ENCODE data around the gene MED25. TPM values are rescaled to one million over a fixed set of nuclear protein-coding genes. Genes with fewer than 3 reads are reported as not detected.

Gene MED25
- total RNA-seq, 2 donors from 2014 or later, result 89.1 to 90.0 TPM

DNA sequence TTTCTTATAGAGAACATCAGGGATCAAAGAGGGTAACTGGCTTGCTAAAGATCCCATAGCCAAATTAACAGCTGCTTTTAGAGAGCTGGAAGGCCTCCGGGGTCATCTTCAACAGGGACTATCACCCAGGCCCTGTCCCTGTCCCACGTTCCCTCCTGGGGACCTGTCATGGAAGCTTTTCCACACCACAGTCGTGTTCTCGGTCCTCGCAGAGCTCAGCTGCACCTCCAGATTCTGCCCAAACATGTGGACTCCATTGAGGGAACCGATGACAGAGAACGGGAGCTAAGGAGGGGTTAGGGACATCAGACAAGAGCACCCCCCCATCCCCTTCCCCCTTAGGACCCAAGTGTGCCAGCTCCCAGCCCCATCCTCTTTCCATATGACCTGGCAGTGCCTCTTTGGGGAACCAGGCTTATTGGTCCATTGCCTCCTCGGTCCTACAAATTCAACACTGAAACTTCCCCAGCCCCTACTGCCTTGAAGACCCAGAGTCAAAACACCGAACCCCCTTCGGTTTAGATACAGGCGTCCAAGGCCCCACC is 5.6 kb upstream of the MED25 start:
- peaks cover 3% of the 10 kb centered on the region for H3K36me3 Mint-ChIP-seq (ENCODE audit: low read depth)
- H3K4me1 ChIP-seq (ENCODE audit: control insufficient read depth, insufficient read depth, low read length), result no peaks in the 10 kb centered on the region
- peaks cover 8% of the 10 kb centered on the region for H3K4me1 Mint-ChIP-seq
- peak overlapping the region; percentile 89 for H3K4me3 ChIP-seq (ENCODE audit: low read length)
- H3K27me3 ChIP-seq (ENCODE audit: control insufficient read depth, insufficient read depth, low read length, poor library complexity, severe bottlenecking), result no peaks in the 10 kb centered on the region
- peak overlapping the region; percentile 95 for H3K27ac ChIP-seq (ENCODE audit: low read depth, low read length)
- peak overlapping the region; percentile 100 for H3K27ac Mint-ChIP-seq
- H3K36me3 ChIP-seq (ENCODE audit: control insufficient read depth, insufficient read depth, low read length), result peaks cover 7% of the 10 kb centered on the region
- DNase-seq, result no peak
- H3K9me3 ChIP-seq (ENCODE audit: control insufficient read depth, low read length), result no peaks in the 10 kb centered on the region
- TF ChIP-seq, protein P1, sequence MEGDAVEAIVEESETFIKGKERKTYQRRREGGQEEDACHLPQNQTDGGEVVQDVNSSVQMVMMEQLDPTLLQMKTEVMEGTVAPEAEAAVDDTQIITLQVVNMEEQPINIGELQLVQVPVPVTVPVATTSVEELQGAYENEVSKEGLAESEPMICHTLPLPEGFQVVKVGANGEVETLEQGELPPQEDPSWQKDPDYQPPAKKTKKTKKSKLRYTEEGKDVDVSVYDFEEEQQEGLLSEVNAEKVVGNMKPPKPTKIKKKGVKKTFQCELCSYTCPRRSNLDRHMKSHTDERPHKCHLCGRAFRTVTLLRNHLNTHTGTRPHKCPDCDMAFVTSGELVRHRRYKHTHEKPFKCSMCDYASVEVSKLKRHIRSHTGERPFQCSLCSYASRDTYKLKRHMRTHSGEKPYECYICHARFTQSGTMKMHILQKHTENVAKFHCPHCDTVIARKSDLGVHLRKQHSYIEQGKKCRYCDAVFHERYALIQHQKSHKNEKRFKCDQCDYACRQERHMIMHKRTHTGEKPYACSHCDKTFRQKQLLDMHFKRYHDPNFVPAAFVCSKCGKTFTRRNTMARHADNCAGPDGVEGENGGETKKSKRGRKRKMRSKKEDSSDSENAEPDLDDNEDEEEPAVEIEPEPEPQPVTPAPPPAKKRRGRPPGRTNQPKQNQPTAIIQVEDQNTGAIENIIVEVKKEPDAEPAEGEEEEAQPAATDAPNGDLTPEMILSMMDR (conservative IDR thresholded peaks at IDR 0.05), result no peak
- peaks cover 1% of the 10 kb centered on the region for H3K27me3 Mint-ChIP-seq (ENCODE audit: insufficient read depth)
- H3K9me3 Mint-ChIP-seq, result no peaks in the 10 kb centered on the region
- 57 to 60% methylated on average over 6 to 11 of the region's 11 CpGs for WGBS, 2 experiments (ENCODE audit: insufficient coverage in 1 of 2, insufficient read length in 1 of 2)
- peak overlapping the region; percentile 94 for H3K9ac ChIP-seq (ENCODE audit: extremely low read depth, low read length, poor library complexity, severe bottlenecking)
- peak overlapping the region; percentile 84 for H3K4me3 Mint-ChIP-seq

DNA sequence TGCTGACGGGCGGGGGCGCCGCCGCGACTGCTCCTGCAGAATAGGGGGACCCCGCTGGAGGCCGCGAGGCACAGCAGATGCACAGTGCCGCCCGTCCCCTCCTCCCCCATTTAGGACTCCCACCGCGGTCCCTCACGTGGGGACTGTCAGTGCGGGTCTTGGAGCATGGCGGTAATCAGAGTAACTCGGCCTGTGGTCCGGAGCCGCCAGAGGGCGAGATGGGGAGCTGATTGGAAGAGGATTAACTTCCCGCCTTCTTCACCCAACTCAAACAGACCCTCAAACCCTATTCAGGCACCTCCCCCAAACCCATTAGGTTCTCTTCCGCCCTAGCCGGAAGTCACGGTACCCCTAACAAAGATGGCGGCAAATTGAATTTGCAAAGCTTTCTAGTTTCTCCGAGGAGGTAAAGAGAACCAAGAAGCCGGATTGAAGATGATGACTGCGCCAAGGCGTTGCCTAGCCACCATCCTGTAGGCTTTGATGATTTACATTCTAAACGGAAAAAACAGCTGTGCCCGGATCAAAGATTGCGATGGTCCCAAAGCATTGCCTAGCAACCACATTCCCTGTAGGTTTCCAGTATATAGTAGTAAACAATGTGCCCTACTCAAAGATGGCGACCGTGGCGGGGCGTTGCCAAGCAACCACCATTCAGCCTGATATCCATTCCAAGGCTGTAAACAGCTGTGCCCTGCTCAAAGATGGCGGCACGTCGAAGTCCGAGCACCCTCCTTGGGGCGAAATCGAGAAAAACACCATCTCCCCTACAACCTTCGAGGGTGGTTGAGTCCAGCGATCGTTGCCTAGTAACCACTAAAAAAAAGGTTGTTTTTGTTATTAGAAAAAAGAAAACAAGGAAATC is 4.9 kb upstream of the MED25 start, which contains the start of gene FUZ:
FUZ (minus strand) TSS at position 296 of the 865 bp plus-strand sequence; CDS start at position 110, 186 bp downstream.
- Mint-ChIP-seq H3K27me3 (ENCODE audit: insufficient read depth) (peaks cover 1% of the 10 kb centered on the region), H3K4me3 (peak within 1 kb of the TSS; percentile 84), H3K36me3 (ENCODE audit: low read depth) (peaks cover 3% of the 10 kb centered on the region), H3K9me3 (no peaks in the 10 kb centered on the region), H3K27ac (peak within 1 kb of the TSS; percentile 100), H3K4me1 (peaks cover 8% of the 10 kb centered on the region)
- Histone ChIP-seq H3K27ac (ENCODE audit: low read depth, low read length) (peak within 1 kb of the TSS; percentile 95), H3K4me3 (ENCODE audit: low read length) (peak within 1 kb of the TSS; percentile 89), H3K9me3 (ENCODE audit: control insufficient read depth, low read length) (no peaks in the 10 kb centered on the region), H3K4me1 (ENCODE audit: control insufficient read depth, insufficient read depth, low read length) (no peaks in the 10 kb centered on the region), H3K9ac (ENCODE audit: extremely low read depth, low read length, poor library complexity, severe bottlenecking) (peak within 1 kb of the TSS; percentile 94), H3K27me3 (ENCODE audit: control insufficient read depth, insufficient read depth, low read length, poor library complexity, severe bottlenecking) (no peaks in the 10 kb centered on the region), H3K36me3 (ENCODE audit: control insufficient read depth, insufficient read depth, low read length) (no peaks in the 10 kb centered on the region)
- TF ChIP-seq, protein P1 (conservative IDR thresholded peaks at IDR 0.05), result peak; percentile 64
- peak; percentile 99 for DNase-seq
- WGBS, 2 experiments (ENCODE audit: insufficient coverage in 1 of 2, insufficient read length in 1 of 2), result 0 to 1% methylated on average over 12 to 41 of the region's 45 CpGs

DNA sequence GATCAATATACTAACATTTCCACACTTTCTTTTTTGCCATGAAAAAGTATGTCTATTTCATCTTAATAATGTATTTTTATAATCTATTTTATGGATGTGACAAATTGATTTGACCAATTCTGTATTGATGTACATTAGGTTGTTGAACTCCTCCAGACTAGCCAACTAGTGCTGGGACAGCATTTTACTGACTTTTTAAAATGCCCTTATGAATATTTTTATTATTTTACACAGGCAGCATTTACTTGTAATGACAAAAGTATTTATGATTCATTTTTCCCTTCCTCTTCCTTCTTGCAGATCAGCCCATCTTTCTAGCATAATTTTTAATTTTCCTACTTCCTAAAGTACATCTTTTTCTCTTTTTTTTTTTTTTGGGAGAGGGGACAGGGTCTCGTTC is 4.1 kb upstream of the MED25 start:
- peak overlapping the region; percentile 94 for H3K9ac ChIP-seq (ENCODE audit: extremely low read depth, low read length, poor library complexity, severe bottlenecking)
- peaks cover 1% of the 10 kb centered on the region for H3K27me3 Mint-ChIP-seq (ENCODE audit: insufficient read depth)
- peak overlapping the region; percentile 9 for H3K4me3 Mint-ChIP-seq

More for the DNA sequence above, 4.1 kb upstream of the MED25 start:
- Histone ChIP-seq H3K4me1 (ENCODE audit: control insufficient read depth, insufficient read depth, low read length) (no peaks in the 10 kb centered on the region), H3K36me3 (ENCODE audit: control insufficient read depth, insufficient read depth, low read length) (no peaks in the 10 kb centered on the region), H3K9me3 (ENCODE audit: control insufficient read depth, low read length) (no peaks in the 10 kb centered on the region), H3K27me3 (ENCODE audit: control insufficient read depth, insufficient read depth, low read length, poor library complexity, severe bottlenecking) (no peaks in the 10 kb centered on the region), H3K27ac (ENCODE audit: low read depth, low read length) (no peak overlapping the region), H3K4me3 (ENCODE audit: low read length) (no peak overlapping the region)
- WGBS, 2 experiments (ENCODE audit: insufficient coverage in 1 of 2, insufficient read length in 1 of 2), result 67 to 77% methylated on average over 1 of the region's 1 CpG
- no peak for DNase-seq
- Mint-ChIP-seq H3K27ac (peak overlapping the region; percentile 4), H3K9me3 (no peaks in the 10 kb centered on the region), H3K4me1 (peaks cover 10% of the 10 kb centered on the region), H3K36me3 (ENCODE audit: low read depth) (peaks cover 3% of the 10 kb centered on the region)
- TF ChIP-seq, protein P1 (conservative IDR thresholded peaks at IDR 0.05), result no peak
